Hindlimb muscle (tissue), 1 donor: ENCODE measurements around the gene SLC25A21. TPM values are rescaled to one million over a fixed set of nuclear protein-coding genes. Genes with fewer than 3 reads are reported as not detected.
"Not testable (repeated sequence)": the region's sequence is repeated elsewhere in the genome, so short reads cannot be mapped to it uniquely, and the experiment has no call there.

Source experiments
- DNase-seq: peaks from one replicate; pipeline ENCODE4 v3.0.0-alpha.2; 2013
- polyA plus RNA-seq: library from polyadenylated mRNA; unstranded; fragments of 120-200 nt; gene quantifications from one replicate; pipeline ENCODE4 v1.2.1, GENCODE V29; 2013; ENCODE audit not compliant: insufficient read length

SLC25A21 gene
- polyA plus RNA-seq, 1 donor: 1.5 TPM

GRCh38 chr14:36986407-36986806, 186.0 kb downstream of the SLC25A21 start:
- no peak for DNase-seq

- DNase-seq: no peak
Measured at GRCh38 chr14:36981832-36982529, 190.4 kb downstream of the SLC25A21 start.

DNA sequence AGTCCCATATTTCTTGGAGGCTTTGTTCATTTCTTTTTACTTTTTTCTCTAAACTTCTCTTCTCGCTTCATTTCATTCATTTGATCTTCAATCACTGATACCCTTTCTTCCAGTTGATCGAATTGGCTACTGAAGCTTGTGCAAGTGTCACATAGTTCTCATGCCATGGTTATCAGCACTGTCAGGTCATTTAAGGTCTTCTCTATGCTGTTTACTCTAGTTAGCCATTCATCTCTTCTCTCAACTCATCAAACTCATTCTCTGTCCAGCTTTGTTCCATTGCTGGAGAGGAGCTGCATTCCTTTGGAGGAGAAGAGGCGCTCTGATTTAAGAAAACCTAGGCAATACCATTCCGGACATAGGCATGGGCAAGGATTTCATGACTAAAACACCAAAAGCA, 192.0 kb downstream of the SLC25A21 start:
- DNase-seq: not testable (repeated sequence)

DNA sequence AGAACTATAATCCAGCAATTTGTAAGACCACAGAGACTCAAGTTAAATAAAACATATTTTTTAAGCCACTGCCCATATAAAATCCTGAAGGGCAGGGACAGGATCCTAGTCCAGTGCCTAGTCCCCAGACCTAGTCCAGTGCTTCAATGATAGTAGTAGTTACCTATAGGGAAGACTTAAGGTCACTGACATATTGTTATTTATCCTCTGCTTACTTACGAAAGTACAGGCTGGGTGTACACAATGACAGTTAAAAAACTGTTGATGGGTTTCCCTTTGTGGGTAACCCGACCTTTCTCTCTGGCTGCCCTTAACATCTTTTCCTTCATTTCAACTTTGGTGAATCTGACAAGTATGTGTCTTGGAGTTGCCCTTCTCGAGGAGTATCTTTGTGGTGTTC, 192.5 kb downstream of the SLC25A21 start:
- no peak for DNase-seq

GRCh38 chr14:36976571-36977023, 195.8 kb downstream of the SLC25A21 start:
- DNase-seq: no peak

DNA sequence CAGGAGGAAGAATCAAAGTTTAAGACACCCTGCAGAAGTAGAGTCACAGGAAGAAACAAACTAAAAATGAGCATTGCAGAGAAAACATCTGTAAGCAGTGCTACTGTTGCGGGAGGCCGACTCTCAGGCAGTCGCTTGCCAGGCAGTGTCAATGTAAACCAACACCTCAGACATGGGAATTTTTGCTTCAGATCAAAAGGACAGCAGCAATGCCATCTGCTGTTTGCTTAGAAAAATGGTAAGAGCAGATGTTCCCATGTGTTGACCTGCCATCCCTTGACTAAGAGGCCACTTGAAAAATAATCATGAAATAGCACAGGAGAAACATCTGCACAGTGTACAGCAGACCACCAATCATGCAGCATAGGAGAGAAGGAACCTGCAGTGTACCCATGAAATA, 196.6 kb downstream of the SLC25A21 start:
- no peak for DNase-seq

DNA sequence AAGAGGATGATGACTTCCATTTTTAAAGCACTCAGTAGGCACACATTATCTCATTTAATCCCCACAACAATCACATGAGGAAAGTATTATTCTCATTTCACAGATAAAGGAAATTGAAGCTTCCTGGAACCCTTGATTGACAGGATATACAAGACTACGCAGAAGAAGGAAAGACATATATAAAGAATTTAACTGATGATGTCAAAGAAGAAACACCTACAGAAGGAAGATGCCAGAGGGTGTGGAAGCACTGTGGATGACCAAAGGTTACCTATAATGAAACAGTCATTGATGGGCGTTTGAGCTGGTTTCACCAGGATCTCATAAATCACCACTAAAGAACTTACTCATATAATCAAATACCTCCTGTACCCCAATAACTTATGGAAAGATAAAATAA, 197.4 kb downstream of the SLC25A21 start:
- DNase-seq: no peak

- DNase-seq: no peak
Measured at GRCh38 chr14:36973806-36974442, 198.5 kb downstream of the SLC25A21 start.

- no peak for DNase-seq
Measured at GRCh38 chr14:36971263-36971855, 201.0 kb downstream of the SLC25A21 start.

DNA sequence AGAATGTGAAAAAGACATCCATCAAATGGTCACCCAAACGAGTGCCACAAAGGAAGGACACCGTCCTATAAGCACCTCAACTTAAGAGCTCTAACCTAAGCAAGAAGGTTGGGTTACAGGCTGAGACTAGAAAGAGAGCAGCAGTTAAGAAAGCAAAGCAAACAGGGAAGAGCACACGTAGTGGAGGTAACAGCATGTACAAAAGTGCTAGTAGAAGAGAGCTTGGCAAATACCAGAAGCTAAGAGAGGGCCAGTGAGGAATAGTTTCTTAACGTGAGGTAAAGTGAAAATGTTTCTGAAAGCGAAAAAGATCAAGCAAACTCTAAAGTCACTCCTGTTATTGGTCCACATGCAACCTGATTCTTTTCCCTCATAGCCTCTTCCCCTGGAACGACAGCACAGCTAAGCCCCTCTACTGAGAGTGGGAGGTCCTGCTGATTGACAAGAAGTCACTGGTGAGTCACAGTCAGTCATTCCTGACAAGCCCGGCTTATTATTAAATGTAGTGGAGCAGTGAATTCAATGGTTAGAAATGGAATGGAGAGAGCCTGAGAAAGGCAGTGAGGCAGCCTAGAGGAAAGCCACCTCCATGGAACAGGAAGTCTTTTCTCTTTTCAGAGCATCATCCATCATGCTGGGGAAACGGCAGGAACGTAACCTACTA, 204.4 kb downstream of the SLC25A21 start:
- no peak for DNase-seq

DNA sequence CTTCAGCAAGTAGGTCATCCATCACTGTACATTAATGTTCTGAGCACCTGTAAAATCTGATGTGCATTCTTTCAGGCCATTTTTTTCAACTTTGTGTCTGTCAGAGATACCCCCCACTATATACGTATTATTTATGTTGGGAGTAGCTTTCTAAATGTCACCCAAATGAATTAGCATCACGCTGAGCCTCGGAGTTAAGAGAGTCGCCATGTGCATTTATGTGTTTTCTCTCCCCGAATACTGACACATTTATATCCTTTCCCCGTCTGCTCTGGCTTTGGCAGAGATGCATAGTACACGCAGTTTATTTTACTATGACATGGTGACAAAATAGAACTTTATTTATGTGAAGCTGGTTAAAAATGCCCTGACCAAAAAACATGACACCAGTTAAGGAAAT, 216.4 kb downstream of the SLC25A21 start:
- no peak for DNase-seq

- DNase-seq: no peak
Measured at GRCh38 chr14:36955376-36955775, 217.0 kb downstream of the SLC25A21 start.

DNA sequence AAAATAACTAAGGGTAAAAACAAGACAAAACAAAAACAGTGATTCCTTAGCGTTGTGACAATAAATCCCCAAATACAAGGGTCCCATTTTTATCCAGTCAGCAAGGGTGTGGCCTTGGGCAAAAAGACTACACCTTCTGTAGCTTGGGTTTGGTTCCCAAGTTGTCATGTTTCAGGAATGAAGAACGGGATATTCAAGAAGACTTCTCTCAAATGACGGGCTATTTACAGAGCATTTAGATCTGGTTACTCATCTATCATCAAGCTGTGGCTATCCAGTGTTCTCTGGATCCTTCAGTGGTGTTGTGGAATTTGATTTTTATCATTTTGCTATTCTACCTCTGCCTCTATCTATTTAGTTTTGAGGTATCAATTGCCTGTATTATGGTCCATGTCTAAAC, 219.7 kb downstream of the SLC25A21 start:
- no peak for DNase-seq

- DNase-seq: no peak
Measured at GRCh38 chr14:36951380-36951911, 221.0 kb downstream of the SLC25A21 start.

DNA sequence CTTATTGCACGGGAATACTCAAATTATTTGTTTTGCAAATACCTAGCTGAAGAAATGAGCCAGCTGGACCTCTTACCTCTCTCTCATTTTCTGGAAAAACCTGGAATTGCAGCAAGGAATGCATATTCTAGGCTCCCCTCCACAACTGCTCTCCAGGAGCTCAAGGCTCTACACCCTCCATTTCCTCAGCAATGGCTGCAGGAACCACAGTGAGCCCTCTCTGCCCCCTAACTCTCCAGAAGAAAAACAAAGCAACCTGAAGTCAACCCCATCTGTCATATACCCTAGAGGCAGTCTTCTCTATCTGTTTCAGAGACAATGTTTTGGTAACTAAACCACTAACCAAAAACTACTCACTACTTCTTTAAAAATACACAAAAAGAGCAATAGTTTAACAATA, 221.6 kb downstream of the SLC25A21 start:
- DNase-seq: no peak

GRCh38 chr14:36949371-36949770, 223.0 kb downstream of the SLC25A21 start:
- DNase-seq: no peak

DNA sequence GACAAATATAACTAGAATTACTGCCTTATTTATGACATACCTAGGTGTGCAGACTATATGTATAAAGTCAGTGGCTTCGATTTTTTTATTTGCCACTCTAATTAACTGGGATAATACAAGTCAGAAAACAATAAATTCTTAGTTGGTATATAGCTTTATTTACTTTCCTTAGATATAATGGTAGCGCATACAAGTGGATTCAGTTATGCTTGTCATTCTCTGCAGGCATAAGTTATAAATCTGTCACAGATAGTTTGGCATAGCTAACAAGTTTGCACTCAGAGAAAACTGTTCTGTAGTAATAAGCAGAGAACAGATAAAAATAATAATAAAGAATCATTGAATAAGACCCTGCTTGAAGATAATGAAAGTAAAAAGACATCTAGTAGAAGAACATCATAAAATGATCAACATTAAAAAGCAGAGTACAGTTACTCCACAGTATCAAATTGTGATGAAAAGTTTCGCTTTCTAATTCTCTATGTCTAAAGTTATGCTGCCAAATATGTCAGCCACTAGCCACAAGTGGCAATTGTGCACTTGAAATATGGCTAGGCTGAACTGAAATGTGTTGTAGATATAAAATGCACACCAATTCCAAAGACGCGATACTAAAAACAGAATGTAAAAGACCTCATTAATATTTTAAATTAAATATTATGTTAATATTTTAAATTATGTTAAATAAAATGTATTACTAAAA, 224.1 kb downstream of the SLC25A21 start:
- DNase-seq: no peak

- no peak for DNase-seq
Measured at GRCh38 chr14:36947362-36947761, 225.0 kb downstream of the SLC25A21 start.

DNA sequence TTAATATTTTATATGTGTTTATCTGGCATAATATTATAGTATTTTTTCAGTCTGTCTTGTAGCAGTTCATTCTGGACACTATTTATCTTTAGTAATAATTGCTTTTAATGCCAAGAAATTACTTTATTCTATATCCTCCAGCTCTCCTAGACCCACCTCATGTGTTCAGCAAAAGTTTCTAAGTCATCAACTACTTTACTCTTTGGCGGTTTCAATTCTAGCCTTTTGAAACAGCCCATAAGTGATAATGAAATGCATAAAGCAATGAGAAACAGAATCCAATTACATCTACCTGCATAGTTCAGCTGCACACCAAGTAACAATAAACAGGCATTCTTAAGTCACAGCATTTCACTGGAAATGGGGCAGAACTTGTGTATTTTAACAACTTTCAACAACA, 225.5 kb downstream of the SLC25A21 start:
- DNase-seq: no peak

DNA sequence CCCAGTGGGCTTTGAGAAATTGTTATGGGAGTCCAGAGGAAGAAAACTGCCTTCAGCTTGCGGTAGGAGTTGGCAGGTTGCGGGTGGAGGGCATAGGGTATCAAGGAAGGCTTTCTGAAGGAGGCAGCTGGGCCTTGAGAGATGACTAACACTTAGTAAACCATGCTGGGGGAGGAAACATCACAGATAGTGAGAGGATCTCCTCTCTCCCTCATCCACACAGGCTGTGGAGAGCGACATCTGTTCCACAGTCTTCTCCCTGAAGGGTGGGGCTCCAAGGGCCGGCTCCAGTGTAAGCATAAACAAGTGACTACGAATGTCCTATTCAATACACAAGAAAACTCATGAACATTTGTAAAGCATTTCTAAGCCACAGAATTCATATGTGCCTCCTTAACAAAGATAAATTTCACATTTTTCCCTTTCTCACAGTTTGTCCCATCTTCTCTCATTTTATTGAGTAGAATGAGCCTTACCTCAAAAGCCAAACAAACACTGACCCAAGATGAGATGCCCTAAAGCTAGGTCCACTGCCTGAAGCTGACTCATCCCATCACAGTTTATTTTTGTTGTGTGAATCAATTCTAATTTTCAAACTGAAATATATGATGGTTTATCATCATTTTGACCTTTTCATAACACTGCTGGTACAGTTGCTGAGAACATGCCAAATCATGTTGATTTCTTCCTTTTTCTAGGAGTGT, 227.9 kb downstream of the SLC25A21 start:
- DNase-seq: no peak

DNA sequence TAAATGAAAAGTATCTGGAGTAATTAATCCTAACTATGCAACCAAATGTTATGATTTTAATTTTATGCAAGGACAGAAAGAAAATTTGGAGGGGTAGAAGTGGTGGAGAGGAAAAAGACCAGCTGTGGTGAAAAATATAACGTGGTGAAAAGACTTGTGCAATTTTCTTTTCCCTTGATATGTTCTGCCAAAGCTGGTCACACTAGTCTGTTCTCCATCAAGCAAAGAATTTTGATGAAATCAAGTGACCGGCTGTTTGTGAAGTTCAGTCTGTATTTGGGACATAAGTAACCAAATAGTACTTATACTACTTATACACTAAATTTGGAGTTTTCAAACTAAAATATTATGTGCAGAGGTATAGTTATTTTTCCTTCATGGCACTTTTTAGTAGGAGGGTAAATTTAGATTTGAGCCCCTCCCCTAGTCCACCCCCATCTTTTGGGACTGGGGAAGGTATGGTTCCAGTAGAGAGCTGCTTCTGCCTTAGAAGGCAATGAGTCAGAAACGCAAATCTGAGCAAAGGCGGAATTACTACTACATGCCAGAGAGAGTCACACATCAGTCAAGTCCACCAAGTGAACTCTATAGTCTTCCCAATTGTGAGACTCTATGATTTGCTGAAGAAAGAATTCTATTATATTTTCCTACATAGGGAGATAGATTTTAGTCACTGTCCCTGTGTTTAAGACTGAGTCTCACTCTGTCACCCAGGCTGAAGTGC, 229.7 kb downstream of the SLC25A21 start:
- no peak for DNase-seq
